ENCODE measurements around the gene ATG5.

- TF ChIP-seq CTCF (IDR thresholded peaks at IDR 0.05) (no peak), POLR2A (IDR thresholded peaks at IDR 0.05) (no peak)
These were observed 125.6 kb downstream of the ATG5 start for GRCh38 chr6:106199998-106200397.
